Kidney tubule cell (primary cell): ENCODE measurements around the gene SERTAD2.

Source experiments
- DNase-seq: peaks from one replicate; pipeline ENCODE4 v3.0.0-alpha.2; 2018; ENCODE audit warnings: low spot score

Gene SERTAD2

GRCh38 chr2:64646007-64646880 is 7.5 kb downstream of the SERTAD2 start:
- DNase-seq = peak; percentile 78

- peak; percentile 79 for DNase-seq
These were observed 9.0 kb downstream of the SERTAD2 start for GRCh38 chr2:64644458-64645382.

GRCh38 chr2:64643838-64644457 is 9.8 kb downstream of the SERTAD2 start:
- no peak for DNase-seq

DNA sequence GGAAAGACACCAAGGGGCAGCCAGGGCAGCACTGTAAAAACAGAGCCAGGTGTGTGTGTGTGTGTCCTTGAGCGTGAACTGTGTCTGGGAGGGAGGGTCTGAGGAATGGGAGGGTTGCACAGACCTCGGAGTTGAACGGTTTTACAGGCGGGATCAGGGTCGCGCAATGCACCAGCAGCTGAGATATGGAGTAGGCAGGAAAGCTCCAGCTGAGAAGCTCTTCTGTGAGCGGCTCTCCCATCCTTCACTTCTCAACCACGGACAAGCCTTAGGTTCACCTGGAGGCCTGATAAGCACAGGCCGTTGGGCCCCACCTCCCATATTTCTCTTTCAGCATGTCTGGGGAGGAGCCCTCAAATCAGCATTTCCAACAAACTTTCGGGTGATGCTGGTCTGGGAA is 12.1 kb downstream of the SERTAD2 start:
- no peak for DNase-seq

GRCh38 chr2:64640153-64641044 is 13.3 kb downstream of the SERTAD2 start:
- DNase-seq = no peak

DNA sequence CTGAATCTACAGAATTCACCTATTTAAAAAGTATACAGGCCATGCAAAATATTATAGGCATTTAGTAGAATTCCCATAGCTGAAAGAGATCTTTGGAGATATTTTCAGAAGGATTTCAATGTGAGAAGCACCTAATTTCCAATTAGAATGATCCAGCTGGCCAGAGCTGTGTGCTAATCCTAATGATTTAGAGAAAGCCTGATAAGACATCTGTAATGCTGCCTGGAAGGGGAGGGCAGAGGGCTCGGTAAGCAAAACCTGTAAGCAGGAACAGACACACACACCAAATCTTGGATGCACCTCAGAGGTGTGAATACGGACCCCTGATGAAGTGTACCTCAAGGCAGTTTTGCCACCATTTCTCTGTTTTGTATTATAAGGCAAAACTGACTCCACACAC is 14.0 kb downstream of the SERTAD2 start:
- DNase-seq = no peak

GRCh38 chr2:64638502-64639120 is 15.1 kb downstream of the SERTAD2 start:
- no peak for DNase-seq

- peak; percentile 39 for DNase-seq
These were observed 15.8 kb downstream of the SERTAD2 start for GRCh38 chr2:64637931-64638330.

- no peak for DNase-seq
These were observed 16.6 kb downstream of the SERTAD2 start for GRCh38 chr2:64637000-64637635.

DNA sequence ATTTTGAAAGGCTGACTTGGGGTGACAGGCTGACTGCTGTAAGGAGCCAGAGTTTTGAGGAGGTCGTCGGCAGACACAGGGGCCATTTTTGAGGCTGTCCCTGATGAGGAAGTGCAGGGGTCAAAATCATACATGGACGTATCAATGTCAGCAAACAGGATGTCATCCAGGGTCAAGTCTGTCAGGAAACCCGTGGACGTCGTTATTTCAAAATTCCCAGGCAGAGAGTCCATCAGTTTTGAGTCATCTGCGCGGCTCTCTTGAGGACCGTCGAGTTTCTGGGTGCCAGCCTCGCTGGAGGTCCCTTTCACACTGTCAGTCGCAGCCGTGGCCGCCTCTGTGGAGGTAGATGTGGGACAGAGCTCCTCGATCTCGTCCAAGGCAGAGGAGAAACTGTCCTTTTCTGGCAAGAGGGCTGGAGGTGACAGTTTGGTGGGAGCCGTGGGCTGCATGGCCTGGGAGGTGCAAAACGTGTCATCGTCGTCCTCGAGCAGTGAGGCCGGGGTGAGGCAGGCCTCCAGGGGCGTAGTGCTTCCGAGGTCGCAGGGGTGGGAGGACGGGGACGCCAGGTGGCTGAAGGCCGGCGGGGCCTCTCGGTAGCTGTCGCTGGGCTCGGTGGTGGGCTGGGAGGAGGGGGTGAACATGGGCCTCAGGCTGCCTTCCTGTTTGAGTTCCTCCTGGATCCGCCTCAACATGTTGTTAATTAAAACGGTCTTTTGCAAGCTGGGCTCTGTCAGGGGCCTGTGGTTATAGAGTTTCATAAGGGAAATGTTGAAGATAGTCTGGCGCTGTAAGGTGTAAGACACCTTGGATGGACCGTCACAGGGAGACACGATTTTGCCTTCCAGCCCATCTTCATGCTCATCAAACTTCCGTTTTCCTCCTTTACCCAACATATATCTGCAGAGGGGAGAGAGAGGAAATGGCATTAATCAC is 17.5 kb downstream of the SERTAD2 start:
- DNase-seq = no peak

GRCh38 chr2:64634345-64635267 is 19.1 kb downstream of the SERTAD2 start:
- no peak for DNase-seq

DNA sequence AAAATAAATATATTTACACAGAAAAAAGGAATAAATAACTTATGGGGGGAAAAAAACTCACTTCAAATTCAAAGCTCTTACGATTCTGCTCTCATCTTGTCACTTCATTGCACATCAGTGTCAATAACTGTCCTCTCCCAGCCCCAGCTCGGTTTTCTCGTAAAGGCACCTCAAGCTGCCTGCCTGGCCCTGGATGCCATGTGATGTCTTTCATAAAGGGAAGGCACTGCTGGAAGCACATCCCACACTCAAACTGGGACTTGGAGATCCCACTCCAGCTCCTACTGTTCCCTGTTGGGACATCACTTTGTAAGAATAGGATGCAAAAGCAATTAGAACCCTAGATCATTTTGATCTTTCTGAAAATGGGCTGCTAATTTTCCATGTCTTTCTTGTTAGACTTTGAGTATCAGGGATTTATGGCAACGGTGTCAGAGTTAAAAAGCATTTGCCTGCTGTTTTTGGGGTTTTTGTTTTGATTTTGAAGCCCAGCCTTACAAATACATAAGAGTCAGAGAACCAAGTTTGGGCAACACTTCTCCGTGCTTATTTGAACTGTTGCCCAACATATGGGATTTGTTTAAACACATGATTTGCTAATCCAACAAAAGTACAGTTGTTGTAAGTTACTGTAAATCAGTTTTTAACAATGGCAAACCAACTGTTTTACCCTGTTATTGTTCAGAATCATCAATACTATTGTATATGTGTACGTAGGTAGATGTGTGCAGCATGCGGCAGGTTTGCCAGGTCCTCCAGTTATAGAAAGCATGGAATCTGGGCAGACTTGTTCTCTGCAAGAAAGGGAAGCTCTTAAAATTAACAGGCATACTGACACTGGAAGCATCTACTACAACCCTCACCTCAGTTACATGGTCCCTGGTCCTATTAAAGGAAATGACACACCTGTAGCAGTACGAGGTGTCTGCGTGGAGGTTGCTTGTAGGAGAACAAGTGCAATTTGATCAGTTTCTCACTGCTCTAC is 20.6 kb downstream of the SERTAD2 start:
- no peak for DNase-seq

DNA sequence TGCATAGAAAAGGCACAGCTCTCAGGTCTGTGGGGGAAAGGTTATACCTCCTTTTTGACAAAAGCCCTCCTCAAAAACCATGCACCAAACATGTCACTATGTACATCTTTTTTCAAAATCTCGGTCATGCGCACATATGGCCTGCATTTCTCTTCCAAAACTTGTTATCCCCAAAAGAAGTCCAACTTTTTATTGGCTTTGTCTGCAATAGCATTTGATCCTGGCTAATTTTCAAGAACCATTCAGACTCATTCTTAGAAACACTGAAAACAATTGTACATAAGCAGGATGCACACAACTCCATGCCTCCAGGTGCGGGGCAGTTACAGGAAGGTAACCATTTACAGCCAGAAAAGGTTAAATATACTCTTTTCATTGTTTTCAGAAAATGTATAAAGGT is 21.9 kb downstream of the SERTAD2 start:
- no peak for DNase-seq

GRCh38 chr2:64630752-64631151 is 23.0 kb downstream of the SERTAD2 start:
- no peak for DNase-seq

- no peak for DNase-seq
These were observed 23.8 kb downstream of the SERTAD2 start for GRCh38 chr2:64629875-64630274.

DNA sequence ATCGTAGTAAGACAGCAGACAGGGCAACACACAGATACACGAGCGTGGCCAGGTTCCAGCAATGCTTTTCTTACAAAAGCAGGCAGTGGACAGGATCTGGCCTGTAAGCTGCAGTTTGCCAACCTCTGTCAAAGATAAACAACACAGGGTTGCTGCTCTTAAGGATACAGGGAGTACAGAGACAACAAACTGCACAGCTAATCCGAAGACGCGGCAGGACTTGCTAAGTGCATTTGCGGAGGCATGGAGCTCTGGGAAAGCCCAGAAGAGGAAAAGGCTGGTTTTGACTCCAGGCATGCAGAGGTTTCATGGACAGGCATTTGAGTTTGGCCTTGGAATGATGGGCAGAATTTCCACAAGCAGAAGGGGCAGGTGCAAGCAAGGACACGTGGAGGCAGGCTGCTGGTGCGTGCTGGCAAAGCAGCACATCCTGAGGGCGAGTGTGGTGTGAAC is 24.4 kb downstream of the SERTAD2 start:
- DNase-seq = no peak
